ENCODE measurements around the gene CDK10.
"Not testable (repeated sequence)": the region's sequence is repeated elsewhere in the genome, so short reads cannot be mapped to it uniquely, and the experiment has no call there.

CDK10 gene

GRCh38 chr16:89695875-89696669 is 9.6 kb downstream of the CDK10 start:
- no peak for TF ChIP-seq SP1 (IDR thresholded peaks at IDR 0.05)
- TF ChIP-seq LEF1 (IDR thresholded peaks at IDR 0.05; ENCODE audit: borderline replicate concordance): no peak
- no peak for DNase-seq (ENCODE audit: extremely low spot score)
- ChIA-PET CTCF (interaction anchor here (1.5 kb wide), 1 partner anchor 10 kb away, joined by 4 read pairs; no protein-coding TSS in a partner anchor), POLR2A (interaction anchor here (2.8 kb wide), 1 partner anchor 9 kb away, joined by 10 read pairs; the partner anchor contains the start of gene CDK10)

DNA sequence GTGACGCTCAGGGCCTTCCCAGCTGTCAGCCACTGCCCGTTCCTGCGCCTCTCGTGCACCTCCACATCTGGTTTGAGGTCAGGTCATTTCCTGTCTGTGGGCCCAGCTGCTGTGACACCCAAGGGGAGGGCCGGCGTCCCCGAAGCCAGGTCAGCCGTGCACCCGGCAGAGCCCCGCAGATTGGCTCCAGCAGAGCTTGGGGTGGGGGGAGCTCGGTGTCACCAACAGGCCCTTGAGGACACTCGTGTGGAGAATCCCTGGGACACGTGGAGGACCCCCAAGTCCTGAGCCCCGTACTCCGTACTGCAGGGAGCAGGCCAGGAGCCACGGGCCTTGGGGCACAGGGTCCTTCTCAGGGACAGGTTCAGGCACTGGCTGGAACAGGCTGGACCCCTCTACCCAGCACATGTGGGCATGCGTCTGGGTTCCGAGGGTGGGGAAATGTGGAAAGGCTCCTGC is 10.2 kb downstream of the CDK10 start:
- TF ChIP-seq TARDBP (IDR thresholded peaks at IDR 0.05): no peak
- no peak for TF ChIP-seq BHLHE40 (IDR thresholded peaks at IDR 0.05; ENCODE audit: borderline replicate concordance)
- TF ChIP-seq ELF4 (IDR thresholded peaks at IDR 0.05): no peak
- TF ChIP-seq ARNT (IDR thresholded peaks at IDR 0.05): no peak
- no peak for TF ChIP-seq LEF1 (IDR thresholded peaks at IDR 0.05; ENCODE audit: borderline replicate concordance)
- TF ChIP-seq SUZ12 (IDR thresholded peaks at IDR 0.05): no peak
- no peak for TF ChIP-seq NFRKB (IDR thresholded peaks at IDR 0.05)
- CTCF ChIA-PET: no interaction called here
- POLR2A ChIA-PET: interaction anchor here (0.8 to 2.8 kb wide), 3 partner anchors 9 to 15 kb away, joined by 3 to 10 read pairs (median 3); partner anchors contain the start of gene CDK10
- DNase-seq (ENCODE audit: extremely low spot score): no peak

GRCh38 chr16:89697161-89697615 is 10.7 kb downstream of the CDK10 start:
- CTCF ChIA-PET: interaction anchor here (0.6 kb wide), 1 partner anchor 17 kb away, joined by 3 read pairs; no protein-coding TSS in a partner anchor

DNA sequence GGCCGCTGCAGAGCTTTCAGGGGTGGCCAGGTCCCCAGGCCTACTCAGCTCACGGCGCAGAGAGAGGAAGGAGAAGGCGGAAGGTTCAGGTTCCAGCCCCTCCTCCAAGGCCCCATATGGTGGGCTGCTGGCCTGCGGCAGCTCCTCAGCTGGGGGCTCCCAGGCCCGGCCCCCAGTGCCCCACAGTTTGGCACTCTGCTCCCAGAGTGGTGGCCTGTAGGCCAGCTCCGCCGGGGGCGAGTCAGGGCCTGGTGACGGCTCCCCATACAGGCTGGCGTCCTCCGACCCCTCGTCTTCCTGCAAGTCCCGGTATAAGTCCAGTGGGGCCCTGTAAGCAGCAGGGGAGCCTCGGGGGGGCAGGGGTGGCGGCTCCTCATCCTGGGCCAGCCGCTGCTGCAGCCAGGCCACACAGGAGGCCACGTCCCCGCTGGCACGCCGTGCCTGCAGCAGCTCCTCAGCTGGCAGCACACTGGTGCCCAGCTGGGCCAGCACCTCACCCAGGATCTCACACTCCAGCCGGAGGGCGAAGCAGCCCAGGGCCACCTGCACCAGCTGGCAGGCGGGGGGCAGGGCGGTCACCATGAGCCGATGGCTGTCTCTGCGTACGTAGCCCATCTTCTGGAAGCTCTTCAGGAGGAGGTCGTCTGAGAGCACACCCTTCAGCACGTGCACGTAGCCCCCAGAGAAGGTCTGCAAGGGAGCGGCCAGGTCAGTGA is 11.3 kb downstream of the CDK10 start:
- TF ChIP-seq NFRKB (IDR thresholded peaks at IDR 0.05) (no peak), BHLHE40 (IDR thresholded peaks at IDR 0.05; ENCODE audit: borderline replicate concordance) (no peak), SP1 (IDR thresholded peaks at IDR 0.05) (no peak), ARNT (IDR thresholded peaks at IDR 0.05) (no peak), CTBP1 (IDR thresholded peaks at IDR 0.05; ENCODE audit: borderline replicate concordance) (no peak), TARDBP (IDR thresholded peaks at IDR 0.05) (no peak), HDGF (IDR thresholded peaks at IDR 0.05; ENCODE audit: borderline replicate concordance) (no peak), ZNF384 (IDR thresholded peaks at IDR 0.05) (no peak), ELF4 (IDR thresholded peaks at IDR 0.05) (no peak), LEF1 (IDR thresholded peaks at IDR 0.05; ENCODE audit: borderline replicate concordance) (no peak), FOXK2 (IDR thresholded peaks at IDR 0.05) (no peak), SUZ12 (IDR thresholded peaks at IDR 0.05) (no peak), L3MBTL2 (conservative IDR thresholded peaks at IDR 0.05) (no peak), FOXA1 (IDR thresholded peaks at IDR 0.05) (no peak), FOXM1 (IDR thresholded peaks at IDR 0.05; ENCODE audit: borderline replicate concordance) (no peak)
- TF ChIP-seq, protein P1, sequence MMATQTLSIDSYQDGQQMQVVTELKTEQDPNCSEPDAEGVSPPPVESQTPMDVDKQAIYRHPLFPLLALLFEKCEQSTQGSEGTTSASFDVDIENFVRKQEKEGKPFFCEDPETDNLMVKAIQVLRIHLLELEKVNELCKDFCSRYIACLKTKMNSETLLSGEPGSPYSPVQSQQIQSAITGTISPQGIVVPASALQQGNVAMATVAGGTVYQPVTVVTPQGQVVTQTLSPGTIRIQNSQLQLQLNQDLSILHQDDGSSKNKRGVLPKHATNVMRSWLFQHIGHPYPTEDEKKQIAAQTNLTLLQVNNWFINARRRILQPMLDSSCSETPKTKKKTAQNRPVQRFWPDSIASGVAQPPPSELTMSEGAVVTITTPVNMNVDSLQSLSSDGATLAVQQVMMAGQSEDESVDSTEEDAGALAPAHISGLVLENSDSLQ (IDR thresholded peaks at IDR 0.05): no peak
- CTCF ChIA-PET: interaction anchor here (0.6 kb wide), 1 partner anchor 17 kb away, joined by 3 read pairs; no protein-coding TSS in a partner anchor
- no peak for DNase-seq (ENCODE audit: extremely low spot score)

More at GRCh38 chr16:89697161-89697615, 10.7 kb downstream of the CDK10 start:
- DNase-seq (ENCODE audit: extremely low spot score): no peak
- POLR2A ChIA-PET: interaction anchor here (0.8 to 2.8 kb wide), 5 partner anchors 9 to 37 kb away, joined by 3 to 10 read pairs (median 3); partner anchors contain the start of gene CDK10
- TF ChIP-seq BHLHE40 (IDR thresholded peaks at IDR 0.05; ENCODE audit: borderline replicate concordance) (no peak), FOXM1 (IDR thresholded peaks at IDR 0.05; ENCODE audit: borderline replicate concordance) (no peak), SUZ12 (IDR thresholded peaks at IDR 0.05) (no peak), FOXK2 (IDR thresholded peaks at IDR 0.05) (no peak), FOXA1 (IDR thresholded peaks at IDR 0.05) (no peak), ARNT (IDR thresholded peaks at IDR 0.05) (no peak), HDGF (IDR thresholded peaks at IDR 0.05; ENCODE audit: borderline replicate concordance) (no peak), ZNF384 (IDR thresholded peaks at IDR 0.05) (no peak), SP1 (IDR thresholded peaks at IDR 0.05) (no peak), TARDBP (IDR thresholded peaks at IDR 0.05) (no peak), LEF1 (IDR thresholded peaks at IDR 0.05; ENCODE audit: borderline replicate concordance) (no peak), NFRKB (IDR thresholded peaks at IDR 0.05) (no peak), CTBP1 (IDR thresholded peaks at IDR 0.05; ENCODE audit: borderline replicate concordance) (no peak), ELF4 (IDR thresholded peaks at IDR 0.05) (no peak), L3MBTL2 (conservative IDR thresholded peaks at IDR 0.05) (no peak)
- TF ChIP-seq, protein P1 (IDR thresholded peaks at IDR 0.05): no peak

GRCh38 chr16:89698717-89699116 is 12.2 kb downstream of the CDK10 start:
- CTCF ChIA-PET: interaction anchor here (0.5 kb wide), 1 partner anchor 209 kb away, joined by 3 read pairs; no protein-coding TSS in a partner anchor
- POLR2A ChIA-PET; DNase-seq (ENCODE audit: extremely low spot score): not testable (repeated sequence)

More for the DNA sequence above, 11.3 kb downstream of the CDK10 start:
- POLR2A ChIA-PET: interaction anchor here (0.8 to 1.5 kb wide), 4 partner anchors 8 to 37 kb away, joined by 3 to 6 read pairs (median 3); partner anchors contain the start of gene CDK10

GRCh38 chr16:89699629-89700099 is 13.2 kb downstream of the CDK10 start:
- POLR2A ChIA-PET: interaction anchor here (1.1 to 1.8 kb wide), 4 partner anchors 12 to 174 kb away, joined by 3 to 16 read pairs (median 4); partner anchors contain the start of genes CDK10 and TCF25
- DNase-seq (ENCODE audit: extremely low spot score): not testable (repeated sequence)
- CTCF ChIA-PET: interaction anchor here (1.3 kb wide), 1 partner anchor 161 kb away, joined by 6 read pairs; no protein-coding TSS in a partner anchor

Measured in HEK293T (cell line).